GM23338 (cell line): ENCODE data around the gene FBXW2. TPM values are rescaled to one million over a fixed set of nuclear protein-coding genes. Genes with fewer than 3 reads are reported as not detected.

ENCODE experiments used
- ATAC-seq: fragments of 200-7000 bp; cut with Tn5 transposase; 3 replicates; pipeline ENCODE4 v1.9.1; 2020
- DNase-seq: peaks from one replicate; pipeline ENCODE4 v3.0.0-alpha.2; 2015; ENCODE audit warnings: low spot score
- H2AFZ ChIP-seq: fragments of 200-600 bp; sonication (generic); 2 replicates; pipeline ENCODE4 v1.8.0; 2016; ENCODE audit warnings: antibody characterized with exemption, mild to moderate bottlenecking, moderate library complexity
- H3F3A ChIP-seq: fragments of 200-600 bp; sonication (generic); replicated peaks from 2 replicates; pipeline ENCODE4 v1.8.0; 2017; ENCODE audit warnings: antibody characterized with exemption, mixed run types, low read depth
- H3K27ac ChIP-seq: fragments of 200-600 bp; sonication (generic); 2 replicates; pipeline ENCODE4 v1.6.1; 2016; ENCODE audit warnings: low read depth
- H3K27me3 ChIP-seq: fragments of 200-600 bp; sonication (generic); 2 replicates; pipeline ENCODE4 v1.8.0; 2016; ENCODE audit warnings: mild to moderate bottlenecking, mixed run types, moderate library complexity; ENCODE audit not compliant: insufficient read depth
- H3K36me3 ChIP-seq: fragments of 200-600 bp; sonication (generic); 2 replicates; pipeline ENCODE4 v1.8.0; 2016; ENCODE audit warnings: mild to moderate bottlenecking; ENCODE audit not compliant: insufficient read depth
- H3K4me1 ChIP-seq: fragments of 200-600 bp; sonication (generic); 2 replicates; pipeline ENCODE4 v1.8.0; 2016; ENCODE audit warnings: mild to moderate bottlenecking, moderate library complexity; ENCODE audit not compliant: insufficient read depth
- H3K4me2 ChIP-seq: fragments of 200-600 bp; sonication (generic); 2 replicates; pipeline ENCODE4 v1.7.1; 2017; ENCODE audit warnings: mixed run types
- H3K4me3 ChIP-seq: fragments of 200-600 bp; sonication (generic); 2 replicates; pipeline ENCODE4 v1.6.1; 2016; ENCODE audit warnings: mixed run types
- H3K79me2 ChIP-seq: fragments of 200-600 bp; sonication (generic); replicated peaks from 2 replicates; pipeline ENCODE4 v1.8.0; 2017; ENCODE audit warnings: mild to moderate bottlenecking; ENCODE audit not compliant: insufficient read depth
- H3K9me2 ChIP-seq: fragments of 200-600 bp; sonication (generic); 2 replicates; pipeline ENCODE4 v1.8.0; 2017; ENCODE audit not compliant: insufficient read depth
- H4K20me1 ChIP-seq: fragments of 200-600 bp; sonication (generic); replicated peaks from 2 replicates; pipeline ENCODE4 v1.8.0; 2017; ENCODE audit warnings: mild to moderate bottlenecking; ENCODE audit not compliant: insufficient read depth
- H3K27ac Mint-ChIP-seq: 2 replicates; pipeline ENCODE4 v1.8.0; 2020; ENCODE audit warnings: inconsistent platforms, mild to moderate bottlenecking, moderate library complexity, mixed read lengths
- H3K27me3 Mint-ChIP-seq: 3 replicates; pipeline ENCODE4 v1.8.0; 2022; ENCODE audit warnings: low read depth, mild to moderate bottlenecking, moderate library complexity, mixed read lengths, inconsistent platforms; ENCODE audit not compliant: insufficient read depth, poor library complexity
- H3K36me3 Mint-ChIP-seq: 3 replicates; pipeline ENCODE4 v1.8.0; 2021; ENCODE audit warnings: low read depth, mild to moderate bottlenecking, inconsistent platforms, moderate library complexity, mixed read lengths
- H3K4me1 Mint-ChIP-seq: 3 replicates; pipeline ENCODE4 v1.8.0; 2020; ENCODE audit warnings: mild to moderate bottlenecking, inconsistent platforms, mixed read lengths
- H3K4me3 Mint-ChIP-seq: 3 replicates; pipeline ENCODE4 v1.8.0; 2021; ENCODE audit warnings: moderate library complexity, mild to moderate bottlenecking, inconsistent platforms, mixed read lengths
- H3K9me3 Mint-ChIP-seq: 3 replicates; pipeline ENCODE4 v1.8.0; 2020; ENCODE audit warnings: moderate library complexity, mild to moderate bottlenecking, inconsistent platforms, mixed read lengths
- CREB1 ChIP-seq: fragments of 250-450 bp; sonication (Bioruptor Pico); IDR thresholded peaks from 2 replicates; pipeline ENCODE4 v1.5.0; 2020; ENCODE audit warnings: low read depth, mild to moderate bottlenecking, moderate library complexity
- CTCF ChIP-seq, 2 experiments: fragments of 200-600 bp in 1 of 2; sonication (generic) in 1 of 2; conservative IDR thresholded peaks; 2 replicates each; pipeline versions ENCODE4 v1.5.1 to v1.6.1; 2016 to 2017; ENCODE audit warnings: antibody characterized with exemption in 2 of 2, low read depth in 2 of 2, mild to moderate bottlenecking in 2 of 2, moderate library complexity in 1 of 2
- EZH2phosphoT487 ChIP-seq: fragments of 200-600 bp; sonication (generic); IDR thresholded peaks from one replicate; pipeline ENCODE4 v1.8.1; 2018; ENCODE audit warnings: antibody characterized with exemption; ENCODE audit not compliant: unreplicated experiment
- JUNB ChIP-seq: IDR thresholded peaks from one replicate; pipeline ENCODE4 v1.6.1; 2016; ENCODE audit warnings: antibody characterized with exemption; ENCODE audit not compliant: unreplicated experiment
- NANOG ChIP-seq: IDR thresholded peaks from 2 replicates; pipeline ENCODE4 v1.6.1; 2016; ENCODE audit warnings: antibody characterized with exemption, borderline replicate concordance
- POLR2AphosphoS5 ChIP-seq: IDR thresholded peaks from 2 replicates; pipeline ENCODE4 v1.6.1; 2016; ENCODE audit warnings: antibody characterized with exemption, low read depth
- REST ChIP-seq: IDR thresholded peaks from one replicate; pipeline ENCODE4 v1.6.1; 2018; ENCODE audit warnings: antibody characterized with exemption; ENCODE audit not compliant: unreplicated experiment
- ZNF114 ChIP-seq: fragments of 250-450 bp; sonication (Bioruptor Pico); IDR thresholded peaks from 2 replicates; pipeline ENCODE4 v1.5.0; 2020; ENCODE audit warnings: mild to moderate bottlenecking, moderate library complexity
- ZNF331 ChIP-seq: fragments of 250-450 bp; sonication (Bioruptor Pico); IDR thresholded peaks from 2 replicates; pipeline ENCODE4 v1.5.0; 2020; ENCODE audit warnings: low read depth, mild to moderate bottlenecking, moderate library complexity
- polyA plus RNA-seq: library from polyadenylated mRNA; unstranded; fragments of >200 nt; fragmentation: Nextera tagmentation; extraction: Ambion mirVana; gene quantifications from 2 replicates; pipeline ENCODE4 v1.2.1, GENCODE V29; 2016
- total RNA-seq: library from RNA; depleted of rRNA; stranded (reverse); fragments of >200 nt; shearing (Covaris generic); gene quantifications from 2 replicates; pipeline ENCODE4 v1.2.3, GENCODE V29; 2014
- TF ChIP-seq, protein P1 (sequence below): fragments of 250-450 bp; sonication (Bioruptor Pico); IDR thresholded peaks from 2 replicates; pipeline ENCODE4 v1.5.0; 2020; ENCODE audit warnings: mild to moderate bottlenecking, moderate library complexity

Gene FBXW2
- total and polyA plus RNA-seq, 2 experiments from 2014 or later = 10.0 to 55.2 TPM

- TF ChIP-seq, protein P1, sequence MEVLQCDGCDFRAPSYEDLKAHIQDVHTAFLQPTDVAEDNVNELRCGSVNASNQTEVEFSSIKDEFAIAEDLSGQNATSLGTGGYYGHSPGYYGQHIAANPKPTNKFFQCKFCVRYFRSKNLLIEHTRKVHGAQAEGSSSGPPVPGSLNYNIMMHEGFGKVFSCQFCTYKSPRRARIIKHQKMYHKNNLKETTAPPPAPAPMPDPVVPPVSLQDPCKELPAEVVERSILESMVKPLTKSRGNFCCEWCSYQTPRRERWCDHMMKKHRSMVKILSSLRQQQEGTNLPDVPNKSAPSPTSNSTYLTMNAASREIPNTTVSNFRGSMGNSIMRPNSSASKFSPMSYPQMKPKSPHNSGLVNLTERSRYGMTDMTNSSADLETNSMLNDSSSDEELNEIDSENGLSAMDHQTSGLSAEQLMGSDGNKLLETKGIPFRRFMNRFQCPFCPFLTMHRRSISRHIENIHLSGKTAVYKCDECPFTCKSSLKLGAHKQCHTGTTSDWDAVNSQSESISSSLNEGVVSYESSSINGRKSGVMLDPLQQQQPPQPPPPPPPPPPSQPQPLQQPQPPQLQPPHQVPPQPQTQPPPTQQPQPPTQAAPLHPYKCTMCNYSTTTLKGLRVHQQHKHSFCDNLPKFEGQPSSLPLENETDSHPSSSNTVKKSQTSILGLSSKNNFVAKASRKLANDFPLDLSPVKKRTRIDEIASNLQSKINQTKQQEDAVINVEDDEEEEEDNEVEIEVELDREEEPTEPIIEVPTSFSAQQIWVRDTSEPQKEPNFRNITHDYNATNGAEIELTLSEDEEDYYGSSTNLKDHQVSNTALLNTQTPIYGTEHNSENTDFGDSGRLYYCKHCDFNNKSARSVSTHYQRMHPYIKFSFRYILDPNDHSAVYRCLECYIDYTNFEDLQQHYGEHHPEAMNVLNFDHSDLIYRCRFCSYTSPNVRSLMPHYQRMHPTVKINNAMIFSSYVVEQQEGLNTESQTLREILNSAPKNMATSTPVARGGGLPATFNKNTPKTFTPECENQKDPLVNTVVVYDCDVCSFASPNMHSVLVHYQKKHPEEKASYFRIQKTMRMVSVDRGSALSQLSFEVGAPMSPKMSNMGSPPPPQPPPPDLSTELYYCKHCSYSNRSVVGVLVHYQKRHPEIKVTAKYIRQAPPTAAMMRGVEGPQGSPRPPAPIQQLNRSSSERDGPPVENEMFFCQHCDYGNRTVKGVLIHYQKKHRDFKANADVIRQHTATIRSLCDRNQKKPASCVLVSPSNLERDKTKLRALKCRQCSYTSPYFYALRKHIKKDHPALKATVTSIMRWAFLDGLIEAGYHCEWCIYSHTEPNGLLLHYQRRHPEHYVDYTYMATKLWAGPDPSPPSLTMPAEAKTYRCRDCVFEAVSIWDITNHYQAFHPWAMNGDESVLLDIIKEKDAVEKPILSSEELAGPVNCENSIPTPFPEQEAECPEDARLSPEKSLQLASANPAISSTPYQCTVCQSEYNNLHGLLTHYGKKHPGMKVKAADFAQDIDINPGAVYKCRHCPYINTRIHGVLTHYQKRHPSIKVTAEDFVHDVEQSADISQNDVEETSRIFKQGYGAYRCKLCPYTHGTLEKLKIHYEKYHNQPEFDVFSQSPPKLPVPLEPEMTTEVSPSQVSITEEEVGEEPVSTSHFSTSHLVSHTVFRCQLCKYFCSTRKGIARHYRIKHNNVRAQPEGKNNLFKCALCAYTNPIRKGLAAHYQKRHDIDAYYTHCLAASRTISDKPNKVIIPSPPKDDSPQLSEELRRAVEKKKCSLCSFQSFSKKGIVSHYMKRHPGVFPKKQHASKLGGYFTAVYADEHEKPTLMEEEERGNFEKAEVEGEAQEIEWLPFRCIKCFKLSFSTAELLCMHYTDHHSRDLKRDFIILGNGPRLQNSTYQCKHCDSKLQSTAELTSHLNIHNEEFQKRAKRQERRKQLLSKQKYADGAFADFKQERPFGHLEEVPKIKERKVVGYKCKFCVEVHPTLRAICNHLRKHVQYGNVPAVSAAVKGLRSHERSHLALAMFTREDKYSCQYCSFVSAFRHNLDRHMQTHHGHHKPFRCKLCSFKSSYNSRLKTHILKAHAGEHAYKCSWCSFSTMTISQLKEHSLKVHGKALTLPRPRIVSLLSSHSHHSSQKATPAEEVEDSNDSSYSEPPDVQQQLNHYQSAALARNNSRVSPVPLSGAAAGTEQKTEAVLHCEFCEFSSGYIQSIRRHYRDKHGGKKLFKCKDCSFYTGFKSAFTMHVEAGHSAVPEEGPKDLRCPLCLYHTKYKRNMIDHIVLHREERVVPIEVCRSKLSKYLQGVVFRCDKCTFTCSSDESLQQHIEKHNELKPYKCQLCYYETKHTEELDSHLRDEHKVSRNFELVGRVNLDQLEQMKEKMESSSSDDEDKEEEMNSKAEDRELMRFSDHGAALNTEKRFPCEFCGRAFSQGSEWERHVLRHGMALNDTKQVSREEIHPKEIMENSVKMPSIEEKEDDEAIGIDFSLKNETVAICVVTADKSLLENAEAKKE (CRISPR knock-in tag) = no peak
- TF ChIP-seq JUNB (no peak), CTCF (conservative IDR thresholded peaks at IDR 0.05; ENCODE audit: low read depth in 2 of 2) (no peak)
These were observed 38.2 kb downstream of the FBXW2 start (continued) for GRCh38 chr9:120755044-120755443.

DNA sequence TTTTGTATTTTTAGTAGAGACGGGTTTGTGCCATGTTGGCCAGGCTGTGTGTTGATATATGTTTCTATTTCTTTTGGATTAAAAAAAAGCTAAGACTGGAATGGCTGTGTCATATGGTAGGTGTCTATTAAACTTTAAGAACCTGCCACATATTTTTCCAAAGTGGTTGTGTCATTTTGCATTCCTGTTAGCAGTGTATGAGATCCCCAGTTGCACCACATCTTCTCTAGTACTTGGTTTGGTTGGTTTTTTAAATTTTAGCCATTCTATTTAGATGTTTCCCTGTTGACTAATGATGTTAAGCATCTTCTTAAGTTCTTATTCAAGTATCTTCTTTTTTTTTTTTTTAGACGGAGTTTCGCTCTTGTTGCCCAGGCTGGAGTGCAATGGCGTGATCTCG is 42.8 kb downstream of the FBXW2 start:
- no peak overlapping the region for H2AFZ ChIP-seq
- H3K27me3 Mint-ChIP-seq = peaks cover 2% of the 10 kb centered on the region
- peaks cover 3% of the 10 kb centered on the region; the same call in 1 of the 3 replicates for H3K36me3 Mint-ChIP-seq
- peaks cover 4% of the 10 kb centered on the region; the same call in 1 of the 3 replicates for H3K9me3 Mint-ChIP-seq
- H3K4me3 Mint-ChIP-seq = no peak overlapping the region
- no peak overlapping the region for H3K4me2 ChIP-seq
- H3K36me3 ChIP-seq = no peaks in the 10 kb centered on the region; the same call in 1 of the 2 replicates
- no peaks in the 10 kb centered on the region for H3K4me1 ChIP-seq
- no peaks in the 10 kb centered on the region for H3K27me3 ChIP-seq
- no peak overlapping the region for H3K27ac ChIP-seq
- no peak overlapping the region for H3K4me3 ChIP-seq
- DNase-seq (no peak), ATAC-seq (no peak)
- H3K4me1 Mint-ChIP-seq = peaks cover 2% of the 10 kb centered on the region; the same call in 2 of the 3 replicates
- no peaks in the 10 kb centered on the region for H4K20me1 ChIP-seq
- H3K27ac Mint-ChIP-seq = no peak overlapping the region
- no peaks in the 10 kb centered on the region for H3F3A ChIP-seq
- no peaks in the 10 kb centered on the region for H3K79me2 ChIP-seq
- H3K9me2 ChIP-seq = no peaks in the 10 kb centered on the region
- no peak for TF ChIP-seq POLR2AphosphoS5
- TF ChIP-seq NANOG = no peak
- no peak for TF ChIP-seq REST
- no peak for TF ChIP-seq ZNF331 (CRISPR knock-in tag)
- no peak for TF ChIP-seq ZNF114 (CRISPR knock-in tag)
- TF ChIP-seq EZH2phosphoT487 = no peak
- no peak for TF ChIP-seq JUNB
- TF ChIP-seq CREB1 (CRISPR knock-in tag) = no peak
